Mesenchymal stem cell (in vitro differentiated cells and primary cell): ENCODE measurements around the gene RMP24.

Experiments used
- DNase-seq: peaks from one replicate; pipeline ENCODE4 v3.0.0-alpha.2; 2013
- H2AFZ ChIP-seq: one replicate; pipeline ENCODE4 v1.6.1; 2013; ENCODE audit warnings: low read depth, mild to moderate bottlenecking, control low read depth, inconsistent platforms, low read length, moderate library complexity
- H2AK5ac ChIP-seq: 2 replicates; pipeline ENCODE4 v1.6.1; 2013; ENCODE audit warnings: low read length, moderate library complexity, mild to moderate bottlenecking, inconsistent platforms; ENCODE audit not compliant: severe bottlenecking
- H2BK120ac ChIP-seq: one replicate; pipeline ENCODE4 v1.6.1; 2013; ENCODE audit warnings: low read depth, mild to moderate bottlenecking, inconsistent platforms, low read length, moderate library complexity
- H2BK12ac ChIP-seq, 2 experiments: one replicate each; pipeline ENCODE4 v1.6.1; 2013; ENCODE audit warnings: inconsistent platforms in 2 of 2, low read length in 2 of 2, mild to moderate bottlenecking in 2 of 2, moderate library complexity in 2 of 2, control low read depth in 1 of 2
- H2BK15ac ChIP-seq: one replicate; pipeline ENCODE4 v1.6.1; 2013; ENCODE audit warnings: mild to moderate bottlenecking, low read depth, inconsistent platforms; ENCODE audit not compliant: poor library complexity, severe bottlenecking
- H2BK5ac ChIP-seq: 2 replicates; pipeline ENCODE4 v1.6.1; 2013; ENCODE audit warnings: low read depth, mild to moderate bottlenecking, low read length, control low read depth, inconsistent platforms; ENCODE audit not compliant: poor library complexity, severe bottlenecking
- H3K14ac ChIP-seq, 2 experiments: one replicate each; pipeline ENCODE4 v1.6.1; 2013; ENCODE audit warnings: inconsistent platforms in 2 of 2, low read length in 2 of 2, control low read depth in 1 of 2, mild to moderate bottlenecking in 1 of 2, moderate library complexity in 1 of 2
- H3K18ac ChIP-seq, 2 experiments: one replicate each; pipeline ENCODE4 v1.6.1; 2013; ENCODE audit warnings: inconsistent platforms in 2 of 2, low read length in 2 of 2, control low read depth in 1 of 2, low read depth in 1 of 2, mild to moderate bottlenecking in 1 of 2
- H3K23ac ChIP-seq, 2 experiments: one replicate each; pipeline ENCODE4 v1.6.1; 2013; ENCODE audit warnings: inconsistent platforms in 2 of 2, low read length in 2 of 2, mild to moderate bottlenecking in 2 of 2, moderate library complexity in 2 of 2, control low read depth in 1 of 2
- H3K27ac ChIP-seq: 2 replicates; pipeline ENCODE4 v1.5.1; 2013; ENCODE audit warnings: mild to moderate bottlenecking, moderate library complexity, low read length, control low read depth, inconsistent platforms; ENCODE audit not compliant: poor library complexity, severe bottlenecking
- H3K27me3 ChIP-seq, 2 experiments: 2 replicates each; pipeline versions ENCODE4 v1.6.1 to v1.7.0; 2013; ENCODE audit warnings: low read length in 2 of 2, mild to moderate bottlenecking in 2 of 2, moderate library complexity in 2 of 2, control low read depth in 1 of 2, inconsistent platforms in 1 of 2; ENCODE audit not compliant: control insufficient read depth in 1 of 2, insufficient read depth in 1 of 2
- H3K36me3 ChIP-seq, 2 experiments: 2 replicates each; pipeline versions ENCODE4 v1.6.1 to v1.7.0; 2013; ENCODE audit warnings: low read length in 2 of 2, control low read depth in 1 of 2, inconsistent platforms in 1 of 2, low read depth in 1 of 2, mild to moderate bottlenecking in 1 of 2; ENCODE audit not compliant: insufficient read depth in 2 of 2, control insufficient read depth in 1 of 2
- H3K4ac ChIP-seq, 2 experiments: one replicate each; pipeline ENCODE4 v1.6.1; 2013; ENCODE audit warnings: inconsistent platforms in 2 of 2, low read length in 2 of 2, mild to moderate bottlenecking in 2 of 2, moderate library complexity in 2 of 2, control low read depth in 1 of 2, low read depth in 1 of 2
- H3K4me1 ChIP-seq: 2 replicates; pipeline ENCODE4 v1.6.1; 2013; ENCODE audit warnings: low read depth, low read length, control low read depth; ENCODE audit not compliant: control insufficient read depth, insufficient read depth
- H3K4me2 ChIP-seq: 2 replicates; pipeline ENCODE4 v1.6.1; 2013; ENCODE audit warnings: low read length, mild to moderate bottlenecking, inconsistent platforms; ENCODE audit not compliant: poor library complexity, severe bottlenecking
- H3K4me3 ChIP-seq, 2 experiments: 2 replicates each; pipeline versions ENCODE4 v1.5.1 to v1.7.0; 2013; ENCODE audit warnings: low read length in 2 of 2, mild to moderate bottlenecking in 2 of 2, control low read depth in 1 of 2, low read depth in 1 of 2; ENCODE audit not compliant: insufficient read depth in 1 of 2
- H3K79me1 ChIP-seq: replicated peaks from 2 replicates; pipeline ENCODE4 v1.6.1; 2013; ENCODE audit warnings: mild to moderate bottlenecking, control low read depth, low read length, inconsistent platforms; ENCODE audit not compliant: poor library complexity, severe bottlenecking
- H3K9ac ChIP-seq: 2 replicates; pipeline ENCODE4 v1.7.0; 2013; ENCODE audit warnings: mild to moderate bottlenecking, low read length, moderate library complexity
- H3K9me3 ChIP-seq: 2 replicates; pipeline ENCODE4 v1.7.0; 2013; ENCODE audit warnings: mild to moderate bottlenecking, low read length; ENCODE audit not compliant: control insufficient read depth
- H4K8ac ChIP-seq: one replicate; pipeline ENCODE4 v1.6.1; 2013; ENCODE audit warnings: inconsistent platforms, mild to moderate bottlenecking, low read length, moderate library complexity
- H4K91ac ChIP-seq: one replicate; pipeline ENCODE4 v1.6.1; 2013; ENCODE audit warnings: mild to moderate bottlenecking, low read length, inconsistent platforms
- WGBS: methylation state at CpG from one replicate; pipeline ENCODE4 v1.1.7; 2013; ENCODE audit warnings: mixed read lengths; 5-methylcytosine and 5-hydroxymethylcytosine counted together

RMP24 gene

DNA sequence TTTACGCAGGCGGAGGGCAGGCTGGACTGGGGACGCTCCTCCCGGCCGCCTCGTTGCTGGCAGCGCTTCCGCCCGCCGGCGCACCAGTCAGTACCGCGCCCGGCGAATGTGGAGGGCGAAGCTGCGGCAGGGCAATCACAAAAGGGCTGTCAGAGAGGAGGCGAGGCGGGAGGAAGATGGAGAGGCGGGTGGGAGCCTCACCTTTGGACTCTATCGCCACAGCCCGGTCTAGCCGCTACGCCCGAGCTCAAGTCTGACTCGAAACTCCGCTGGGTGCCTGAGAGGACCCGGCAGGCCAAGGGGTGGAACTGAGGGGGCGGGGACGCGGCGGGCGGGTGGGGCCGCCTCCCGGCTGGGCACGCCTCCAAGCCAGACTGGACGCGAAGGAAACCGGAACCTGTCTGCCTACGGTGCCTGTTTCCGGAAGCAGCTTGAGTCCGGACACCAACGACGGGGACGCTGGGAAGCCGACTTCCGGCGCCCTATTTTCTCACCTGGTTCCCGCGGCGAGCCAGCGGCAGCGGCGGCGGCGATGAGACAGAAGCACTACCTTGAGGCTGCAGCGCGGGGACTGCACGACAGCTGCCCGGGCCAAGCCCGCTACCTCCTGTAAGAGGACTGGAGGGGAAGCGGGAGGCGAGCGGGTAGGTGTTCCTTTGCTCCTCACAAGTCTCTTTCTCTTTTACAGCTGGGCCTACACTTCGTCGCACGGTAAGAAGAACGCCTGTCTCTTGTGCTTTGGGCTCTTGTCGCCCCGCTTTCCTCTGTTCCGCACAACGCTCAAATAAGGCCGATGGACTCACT is at the start of gene RMP24:
Gene RMP24, plus strand, starts transcription at position 483 of the 804 bp plus-strand sequence.
- no peak within 1 kb of the TSS for H2AK5ac ChIP-seq
- peak within 1 kb of the TSS; percentile 93 for H4K8ac ChIP-seq
- peak; percentile 95 for DNase-seq
- no peak within 1 kb of the TSS for H2BK5ac ChIP-seq
- peak within 1 kb of the TSS; percentile 93 for H3K9ac ChIP-seq
- H3K27ac ChIP-seq = peak within 1 kb of the TSS; percentile 78
- H3K27me3 ChIP-seq = no peaks in the 10 kb centered on the region
- H3K9me3 ChIP-seq = no peaks in the 10 kb centered on the region
- peak within 1 kb of the TSS; percentile 86 to 97 for H3K4me3 ChIP-seq
- peak within 1 kb of the TSS in 1 of 2 experiments; percentile 98 for H3K14ac ChIP-seq
- no peak within 1 kb of the TSS for H2BK120ac ChIP-seq
- WGBS = under 1% methylated on average over 73 of the region's 73 CpGs
- H3K4me2 ChIP-seq = peak within 1 kb of the TSS; percentile 92
- peak within 1 kb of the TSS in 1 of 2 experiments; percentile 46 for H3K23ac ChIP-seq
- H2BK15ac ChIP-seq = peak within 1 kb of the TSS; percentile 77
- peak within 1 kb of the TSS; percentile 92 for H2AFZ ChIP-seq
- peaks cover 5 to 34% of the 10 kb centered on the region in 2 experiments for H3K36me3 ChIP-seq
- H3K4me1 ChIP-seq = peaks cover 7% of the 10 kb centered on the region
- peak within 1 kb of the TSS; percentile 29 for H4K91ac ChIP-seq
- H3K79me1 ChIP-seq = peaks cover 12% of the 10 kb centered on the region
- peak within 1 kb of the TSS; percentile 16 to 89 for H3K4ac ChIP-seq
- H3K18ac ChIP-seq = peak within 1 kb of the TSS; percentile 71 to 95
- H2BK12ac ChIP-seq = peak within 1 kb of the TSS in 1 of 2 experiments; percentile 61

DNA sequence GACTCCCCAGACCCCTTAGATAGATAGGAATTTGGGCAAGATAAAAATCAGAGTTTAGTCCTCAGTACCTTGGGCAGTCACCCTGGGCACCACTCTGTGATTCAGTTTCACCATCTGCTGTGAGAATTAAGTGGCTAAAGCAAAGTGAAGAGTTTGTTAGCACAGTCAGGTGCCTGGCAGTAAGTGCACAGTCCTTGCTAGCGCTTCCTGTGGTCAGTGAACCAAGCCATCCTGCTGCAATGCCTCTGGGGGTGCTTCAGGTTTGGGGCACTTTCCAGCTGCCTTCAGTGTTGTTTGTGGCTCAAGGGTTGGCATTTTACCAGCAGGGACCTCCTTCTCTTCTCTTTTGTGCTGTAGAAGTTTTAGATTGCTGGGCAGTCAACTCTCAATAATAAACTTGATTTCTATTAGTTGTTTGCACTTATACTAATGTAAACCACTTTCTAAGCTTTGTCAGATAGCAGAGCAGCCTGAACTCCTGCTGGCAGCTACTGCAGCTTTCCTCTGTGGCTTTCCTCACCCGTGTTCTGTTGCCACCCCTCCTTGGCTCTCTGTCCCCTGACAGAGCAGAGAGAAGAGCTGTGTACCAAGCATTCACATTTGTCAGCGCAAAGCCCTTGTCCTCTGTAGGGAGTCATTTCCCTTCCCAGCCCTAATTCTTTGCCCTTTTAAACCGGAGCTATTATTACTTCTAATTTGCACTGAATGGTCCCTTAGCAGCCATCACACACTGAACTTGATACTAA is 48.4 kb upstream of the RMP24 start:
- peaks cover 2% of the 10 kb centered on the region for H3K4me1 ChIP-seq
- no peak overlapping the region for H2BK12ac ChIP-seq
- no peak overlapping the region for H3K4me3 ChIP-seq
- DNase-seq = no peak
- H3K18ac ChIP-seq = no peak overlapping the region
- H3K4ac ChIP-seq = no peak overlapping the region
- H3K9me3 ChIP-seq = no peaks in the 10 kb centered on the region
- H2BK15ac ChIP-seq = no peak overlapping the region
- H3K36me3 ChIP-seq = no peaks in the 10 kb centered on the region
- H3K79me1 ChIP-seq = no peaks in the 10 kb centered on the region
- 44% methylated on average over 4 of the region's 4 CpGs for WGBS
- H4K8ac ChIP-seq = no peak overlapping the region
- H2BK120ac ChIP-seq = no peak overlapping the region
- H3K23ac ChIP-seq = no peak overlapping the region
- H4K91ac ChIP-seq = no peak overlapping the region
- H3K4me2 ChIP-seq = no peak overlapping the region
- H3K9ac ChIP-seq = no peak overlapping the region
- no peak overlapping the region for H2BK5ac ChIP-seq
- no peak overlapping the region for H2AFZ ChIP-seq
- H3K27ac ChIP-seq = no peak overlapping the region
- H2AK5ac ChIP-seq = no peak overlapping the region
- H3K14ac ChIP-seq = no peak overlapping the region
- H3K27me3 ChIP-seq = peaks cover 45 to 71% of the 10 kb centered on the region in 2 experiments

DNA sequence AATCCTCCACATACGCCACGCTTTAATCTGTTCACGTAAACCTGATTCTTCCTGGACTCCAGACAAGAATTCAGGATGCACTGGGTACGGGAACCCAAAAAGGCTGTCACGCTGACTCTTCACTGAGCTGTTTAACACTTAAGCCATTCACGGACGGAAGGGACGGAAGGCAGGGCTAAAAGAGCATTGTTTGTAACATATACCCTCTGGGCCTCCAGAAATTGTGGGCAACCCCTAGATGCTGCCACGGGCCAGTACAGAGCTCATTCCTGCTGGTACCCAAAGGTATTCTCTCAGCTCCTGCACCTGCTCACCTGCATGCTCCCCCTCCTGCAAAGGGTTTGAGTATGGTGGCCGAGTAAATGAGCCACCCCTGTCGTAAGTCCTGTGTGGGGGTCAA is 45.6 kb upstream of the RMP24 start:
- Histone ChIP-seq H2BK120ac (no peak overlapping the region), H3K9ac (no peak overlapping the region), H3K23ac (no peak overlapping the region), H2BK5ac (no peak overlapping the region), H3K14ac (no peak overlapping the region), H4K8ac (no peak overlapping the region), H3K27ac (no peak overlapping the region), H3K27me3 (peaks cover 30 to 52% of the 10 kb centered on the region in 2 experiments), H3K9me3 (peaks cover 7% of the 10 kb centered on the region), H3K18ac (no peak overlapping the region), H2AK5ac (no peak overlapping the region), H3K4me2 (no peak overlapping the region), H4K91ac (no peak overlapping the region), H3K4ac (no peak overlapping the region), H2BK15ac (no peak overlapping the region), H2BK12ac (no peak overlapping the region), H3K4me3 (no peak overlapping the region), H2AFZ (no peak overlapping the region), H3K4me1 (peaks cover 2% of the 10 kb centered on the region), H3K79me1 (no peaks in the 10 kb centered on the region), H3K36me3 (no peaks in the 10 kb centered on the region)
- WGBS = 81% methylated on average over 10 of the region's 11 CpGs
- DNase-seq = no peak

DNA sequence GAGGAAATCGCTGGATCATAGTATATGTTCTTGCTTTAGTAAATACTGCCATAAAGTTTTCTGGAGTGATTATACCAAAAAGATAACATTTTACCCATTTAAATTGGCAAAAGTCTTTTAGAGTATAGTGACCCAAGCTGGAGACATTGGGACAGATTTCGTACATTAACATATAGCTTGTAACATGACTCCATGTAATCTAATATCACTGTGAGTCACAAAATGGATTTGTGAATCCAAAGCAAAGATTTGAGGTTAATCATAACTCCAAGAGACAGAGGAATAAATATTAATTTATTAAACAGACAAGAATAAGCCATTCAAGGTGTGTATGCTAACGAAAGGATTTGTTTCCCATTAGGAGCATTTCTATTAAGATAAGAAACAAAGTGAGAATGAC is 45.0 kb upstream of the RMP24 start:
- Histone ChIP-seq H3K36me3 (no peaks in the 10 kb centered on the region), H3K4ac (no peak overlapping the region), H3K27me3 (peaks cover 27 to 48% of the 10 kb centered on the region in 2 experiments), H3K4me2 (no peak overlapping the region), H2BK12ac (no peak overlapping the region), H2BK120ac (no peak overlapping the region), H3K27ac (no peak overlapping the region), H4K91ac (no peak overlapping the region), H3K23ac (no peak overlapping the region), H2AK5ac (no peak overlapping the region), H2AFZ (no peak overlapping the region), H3K18ac (no peak overlapping the region), H3K4me3 (no peak overlapping the region), H3K9me3 (peaks cover 7% of the 10 kb centered on the region), H4K8ac (no peak overlapping the region), H3K9ac (no peak overlapping the region), H3K14ac (no peak overlapping the region), H2BK5ac (no peak overlapping the region), H3K4me1 (peaks cover 2% of the 10 kb centered on the region), H2BK15ac (no peak overlapping the region), H3K79me1 (no peaks in the 10 kb centered on the region)
- no peak for DNase-seq
- no CpG with 5 or more reads among the region's 3 CpGs for WGBS
